ENCODE data around the gene MED8.

MED8 gene

GRCh38 chr1:43357251-43357650, 32.3 kb downstream of the MED8 start:
- Histone ChIP-seq H3K9me3 (ENCODE audit: insufficient read depth, low read depth, low read length) (no peaks in the 10 kb centered on the region), H3K27ac (ENCODE audit: low read depth, low read length) (no peak overlapping the region), H3K27me3 (ENCODE audit: insufficient read depth, low read length) (no peaks in the 10 kb centered on the region), H3K36me3 (ENCODE audit: insufficient read depth, low read length) (peaks cover 28% of the 10 kb centered on the region), H3K4me3 (ENCODE audit: low read length) (no peak overlapping the region), H3K9ac (ENCODE audit: low read depth, low read length) (no peak overlapping the region), H3K4me1 (ENCODE audit: insufficient read depth, low read length) (peaks cover 9% of the 10 kb centered on the region; the same call in 1 of the 2 replicates)
- WGBS, result 93% methylated on average over 4 of the region's 4 CpGs

GRCh38 chr1:43354936-43355335, 34.7 kb downstream of the MED8 start:
- H3K27ac ChIP-seq (ENCODE audit: low read depth, low read length), result no peak overlapping the region
- H3K27me3 ChIP-seq (ENCODE audit: insufficient read depth, low read length), result no peaks in the 10 kb centered on the region
- 83% methylated on average over 2 of the region's 2 CpGs for WGBS
- H3K9ac ChIP-seq (ENCODE audit: low read depth, low read length), result no peak overlapping the region
- no peak overlapping the region for H3K4me3 ChIP-seq (ENCODE audit: low read length)
- H3K36me3 ChIP-seq (ENCODE audit: insufficient read depth, low read length), result peaks cover 5% of the 10 kb centered on the region
- H3K4me1 ChIP-seq (ENCODE audit: insufficient read depth, low read length), result peaks cover 8% of the 10 kb centered on the region
- no peaks in the 10 kb centered on the region for H3K9me3 ChIP-seq (ENCODE audit: insufficient read depth, low read depth, low read length)

- Histone ChIP-seq H3K27me3 (ENCODE audit: insufficient read depth, low read length) (no peaks in the 10 kb centered on the region), H3K36me3 (ENCODE audit: insufficient read depth, low read length) (no peaks in the 10 kb centered on the region), H3K9me3 (ENCODE audit: insufficient read depth, low read depth, low read length) (no peaks in the 10 kb centered on the region), H3K9ac (ENCODE audit: low read depth, low read length) (no peak overlapping the region), H3K4me3 (ENCODE audit: low read length) (no peak overlapping the region), H3K4me1 (ENCODE audit: insufficient read depth, low read length) (peaks cover 9% of the 10 kb centered on the region), H3K27ac (ENCODE audit: low read depth, low read length) (no peak overlapping the region)
- 63% methylated on average over 2 of the region's 2 CpGs for WGBS
Measured at GRCh38 chr1:43354471-43354870, 35.1 kb downstream of the MED8 start.

- H3K9ac ChIP-seq (ENCODE audit: low read depth, low read length), result no peak overlapping the region
- H3K27ac ChIP-seq (ENCODE audit: low read depth, low read length), result no peak overlapping the region
- 77% methylated on average over 3 of the region's 3 CpGs for WGBS
- H3K4me3 ChIP-seq (ENCODE audit: low read length), result no peak overlapping the region
- no peaks in the 10 kb centered on the region for H3K36me3 ChIP-seq (ENCODE audit: insufficient read depth, low read length)
- H3K27me3 ChIP-seq (ENCODE audit: insufficient read depth, low read length), result peaks cover 4% of the 10 kb centered on the region; the same call in 1 of the 2 replicates
- peaks cover 9% of the 10 kb centered on the region for H3K4me1 ChIP-seq (ENCODE audit: insufficient read depth, low read length)
- H3K9me3 ChIP-seq (ENCODE audit: insufficient read depth, low read depth, low read length), result no peaks in the 10 kb centered on the region
Measured at GRCh38 chr1:43352881-43353280, 36.7 kb downstream of the MED8 start.

- Histone ChIP-seq H3K9ac (ENCODE audit: low read depth, low read length) (no peak overlapping the region), H3K36me3 (ENCODE audit: insufficient read depth, low read length) (no peaks in the 10 kb centered on the region), H3K9me3 (ENCODE audit: insufficient read depth, low read depth, low read length) (no peaks in the 10 kb centered on the region), H3K4me3 (ENCODE audit: low read length) (no peak overlapping the region), H3K27ac (ENCODE audit: low read depth, low read length) (no peak overlapping the region), H3K27me3 (ENCODE audit: insufficient read depth, low read length) (peaks cover 10% of the 10 kb centered on the region; the same call in 1 of the 2 replicates), H3K4me1 (ENCODE audit: insufficient read depth, low read length) (peaks cover 9% of the 10 kb centered on the region)
- WGBS, result 89% methylated on average over 2 of the region's 2 CpGs
Measured at GRCh38 chr1:43352351-43352705, 37.3 kb downstream of the MED8 start.

GRCh38 chr1:43351421-43352350, 37.9 kb downstream of the MED8 start:
- H3K9me3 ChIP-seq (ENCODE audit: insufficient read depth, low read depth, low read length), result no peaks in the 10 kb centered on the region
- H3K27ac ChIP-seq (ENCODE audit: low read depth, low read length), result no peak overlapping the region
- WGBS, result 91% methylated on average over 9 of the region's 10 CpGs
- no peak overlapping the region for H3K9ac ChIP-seq (ENCODE audit: low read depth, low read length)
- H3K27me3 ChIP-seq (ENCODE audit: insufficient read depth, low read length), result peaks cover 13% of the 10 kb centered on the region; the same call in 1 of the 2 replicates
- peaks cover 9% of the 10 kb centered on the region for H3K4me1 ChIP-seq (ENCODE audit: insufficient read depth, low read length)
- no peaks in the 10 kb centered on the region for H3K36me3 ChIP-seq (ENCODE audit: insufficient read depth, low read length)
- H3K4me3 ChIP-seq (ENCODE audit: low read length), result no peak overlapping the region

GRCh38 chr1:43350976-43351375, 38.6 kb downstream of the MED8 start:
- H3K9me3 ChIP-seq (ENCODE audit: insufficient read depth, low read depth, low read length), result no peaks in the 10 kb centered on the region
- no CpG with 5 or more reads among the region's 1 CpG for WGBS
- H3K27me3 ChIP-seq (ENCODE audit: insufficient read depth, low read length), result peaks cover 13% of the 10 kb centered on the region; the same call in 1 of the 2 replicates
- H3K4me1 ChIP-seq (ENCODE audit: insufficient read depth, low read length), result peaks cover 15% of the 10 kb centered on the region
- H3K4me3 ChIP-seq (ENCODE audit: low read length), result no peak overlapping the region
- H3K9ac ChIP-seq (ENCODE audit: low read depth, low read length), result no peak overlapping the region
- H3K36me3 ChIP-seq (ENCODE audit: insufficient read depth, low read length), result no peaks in the 10 kb centered on the region
- no peak overlapping the region for H3K27ac ChIP-seq (ENCODE audit: low read depth, low read length)

GRCh38 chr1:43349594-43350306, 39.9 kb downstream of the MED8 start:
- Histone ChIP-seq H3K9ac (ENCODE audit: low read depth, low read length) (peak overlapping the region; percentile 80), H3K4me3 (ENCODE audit: low read length) (peak overlapping the region; percentile 61), H3K4me1 (ENCODE audit: insufficient read depth, low read length) (peaks cover 17% of the 10 kb centered on the region), H3K36me3 (ENCODE audit: insufficient read depth, low read length) (no peaks in the 10 kb centered on the region), H3K27me3 (ENCODE audit: insufficient read depth, low read length) (peaks cover 13% of the 10 kb centered on the region; the same call in 1 of the 2 replicates), H3K27ac (ENCODE audit: low read depth, low read length) (peak overlapping the region; percentile 57; the same call in 1 of the 2 replicates), H3K9me3 (ENCODE audit: insufficient read depth, low read depth, low read length) (no peaks in the 10 kb centered on the region)
- WGBS, result 22% methylated on average over 10 of the region's 11 CpGs

- H3K9me3 ChIP-seq (ENCODE audit: insufficient read depth, low read depth, low read length), result no peaks in the 10 kb centered on the region
Measured at GRCh38 chr1:43348809-43349593, 40.6 kb downstream of the MED8 start.

GRCh38 chr1:43348343-43348808, 41.2 kb downstream of the MED8 start:
- peak overlapping the region; percentile 82 for H3K27ac ChIP-seq (ENCODE audit: low read depth, low read length)
- peak overlapping the region; percentile 78 for H3K9ac ChIP-seq (ENCODE audit: low read depth, low read length)
- H3K4me1 ChIP-seq (ENCODE audit: insufficient read depth, low read length), result peaks cover 17% of the 10 kb centered on the region
- 24% methylated on average over 22 of the region's 22 CpGs for WGBS
- H3K27me3 ChIP-seq (ENCODE audit: insufficient read depth, low read length), result peaks cover 13% of the 10 kb centered on the region; the same call in 1 of the 2 replicates
- H3K9me3 ChIP-seq (ENCODE audit: insufficient read depth, low read depth, low read length), result no peaks in the 10 kb centered on the region
- peak overlapping the region; percentile 61 for H3K4me3 ChIP-seq (ENCODE audit: low read length)
- no peaks in the 10 kb centered on the region for H3K36me3 ChIP-seq (ENCODE audit: insufficient read depth, low read length)

More at GRCh38 chr1:43348809-43349593, 40.6 kb downstream of the MED8 start:
- peak overlapping the region; percentile 80 for H3K9ac ChIP-seq (ENCODE audit: low read depth, low read length)
- H3K27ac ChIP-seq (ENCODE audit: low read depth, low read length), result peak overlapping the region; percentile 96
- peak overlapping the region; percentile 61 for H3K4me3 ChIP-seq (ENCODE audit: low read length)
- H3K4me1 ChIP-seq (ENCODE audit: insufficient read depth, low read length), result peaks cover 17% of the 10 kb centered on the region
- peaks cover 13% of the 10 kb centered on the region; the same call in 1 of the 2 replicates for H3K27me3 ChIP-seq (ENCODE audit: insufficient read depth, low read length)
- WGBS, result 1% methylated on average over 72 of the region's 72 CpGs
- H3K36me3 ChIP-seq (ENCODE audit: insufficient read depth, low read length), result no peaks in the 10 kb centered on the region

All from HUES64 (cell line).